Endodermal cell (in vitro differentiated cells): ENCODE results near the gene POLR2L. TPM values are rescaled to one million over a fixed set of nuclear protein-coding genes. Genes with fewer than 3 reads are reported as not detected.
A peak's percentile ranks its signal among the peaks of the same experiment; 100 is the strongest.

Source experiments
- DNase-seq: peaks from one replicate; pipeline ENCODE4 v3.0.0-alpha.2; 2017
- H3K27ac ChIP-seq: 2 replicates; pipeline ENCODE4 v1.5.1; 2013; ENCODE audit warnings: mild to moderate bottlenecking, low read depth, low read length, moderate library complexity
- H3K27me3 ChIP-seq: 2 replicates; pipeline ENCODE4 v1.6.1; 2013; ENCODE audit warnings: mild to moderate bottlenecking, low read length, moderate library complexity; ENCODE audit not compliant: insufficient read depth, control insufficient read depth, poor library complexity, severe bottlenecking
- H3K36me3 ChIP-seq: 2 replicates; pipeline ENCODE4 v1.7.0; 2013; ENCODE audit warnings: mild to moderate bottlenecking, low read length, moderate library complexity; ENCODE audit not compliant: control insufficient read depth, insufficient read depth
- H3K4me1 ChIP-seq: one replicate; pipeline ENCODE4 v1.7.0; 2013; ENCODE audit warnings: low read length; ENCODE audit not compliant: control insufficient read depth, insufficient read depth
- H3K4me3 ChIP-seq: 2 replicates; pipeline ENCODE4 v1.5.1; 2013; ENCODE audit warnings: mild to moderate bottlenecking, low read length, moderate library complexity
- H3K9ac ChIP-seq: 2 replicates; pipeline ENCODE4 v1.6.1; 2013; ENCODE audit warnings: mild to moderate bottlenecking, low read length, moderate library complexity; ENCODE audit not compliant: poor library complexity, severe bottlenecking; ENCODE audit errors: extremely low read depth
- H3K9me3 ChIP-seq: 2 replicates; pipeline ENCODE4 v1.6.1; 2013; ENCODE audit warnings: mild to moderate bottlenecking, low read length, moderate library complexity; ENCODE audit not compliant: control insufficient read depth
- H3K27ac Mint-ChIP-seq: 2 replicates; pipeline ENCODE4 v1.8.0; 2020; ENCODE audit warnings: mixed read lengths
- H3K27me3 Mint-ChIP-seq: 2 replicates; pipeline ENCODE4 v1.8.0; 2021; ENCODE audit warnings: mild to moderate bottlenecking, mixed read lengths; ENCODE audit not compliant: insufficient read depth
- H3K36me3 Mint-ChIP-seq: 2 replicates; pipeline ENCODE4 v1.8.0; 2020; ENCODE audit warnings: low read depth, mixed read lengths
- H3K4me1 Mint-ChIP-seq: 2 replicates; pipeline ENCODE4 v1.8.0; 2020; ENCODE audit warnings: mixed read lengths
- H3K4me3 Mint-ChIP-seq: 2 replicates; pipeline ENCODE4 v1.8.0; 2020; ENCODE audit warnings: mild to moderate bottlenecking, moderate library complexity, mixed read lengths
- H3K9me3 Mint-ChIP-seq: 2 replicates; pipeline ENCODE4 v1.8.0; 2020; ENCODE audit warnings: mild to moderate bottlenecking, mixed read lengths
- WGBS, 2 experiments: methylation state at CpG; one replicate each; pipeline versions ENCODE4 v1.1.5 to v1.1.7; 2013; ENCODE audit warnings: missing lambda C conversion rate in 2 of 2, mixed read lengths in 1 of 2; ENCODE audit not compliant: insufficient coverage in 1 of 2, insufficient read length in 1 of 2; 5-methylcytosine and 5-hydroxymethylcytosine counted together
- total RNA-seq, 2 donors: library from RNA; stranded (reverse); fragmentation: NEBNext Ultra II Directional in 1 of 2; extraction: Animal tissue kit (Norgen Biotek cat#: 25700) in 1 of 2; gene quantifications; 2 replicates in 1 of 2; 3 replicates in 1 of 2; pipeline ENCODE4 v1.2.1, GENCODE V29; 2021
- TF ChIP-seq, protein P1 (sequence below): fragments of 200-600 bp; sonication (generic); conservative IDR thresholded peaks from 2 replicates; pipeline ENCODE4 v1.5.0; 2021; ENCODE audit warnings: antibody characterized with exemption, mild to moderate bottlenecking

The POLR2L gene
- total RNA-seq, 2 donors from 2014 or later: 139 to 148 TPM

DNA sequence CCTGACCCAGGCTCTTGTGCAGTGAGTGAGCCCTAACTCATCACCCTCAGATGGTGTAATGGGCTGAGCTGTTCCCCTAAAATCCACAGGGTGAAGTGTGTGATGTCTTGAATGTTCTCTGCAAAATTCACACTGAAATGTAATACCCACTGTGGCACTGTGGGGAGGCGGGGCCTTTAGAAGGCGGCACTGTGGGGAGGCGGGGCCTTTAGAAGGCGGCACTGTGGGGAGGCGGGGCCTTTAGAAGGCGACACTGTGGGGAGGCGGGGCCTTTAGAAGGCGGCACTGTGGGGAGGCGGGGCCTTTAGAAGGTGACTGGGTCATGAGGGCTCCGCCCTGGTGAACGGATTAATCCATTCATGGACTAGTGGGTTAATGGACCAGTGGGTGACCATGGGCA is 35.2 kb upstream of the POLR2L start:
- peaks cover 18% of the 10 kb centered on the region for H3K36me3 ChIP-seq
- H3K4me3 Mint-ChIP-seq: no peak overlapping the region
- H3K36me3 Mint-ChIP-seq: peaks cover 57% of the 10 kb centered on the region
- H3K27me3 Mint-ChIP-seq: no peaks in the 10 kb centered on the region
- H3K27ac Mint-ChIP-seq: no peak overlapping the region
- H3K27ac ChIP-seq: no peak overlapping the region
- 88% methylated on average over 11 of the region's 11 CpGs; no CpG with 5 or more reads in 1 of the 2 experiments for WGBS, 2 experiments
- H3K9ac ChIP-seq: no peak overlapping the region
- no peak overlapping the region for H3K4me3 ChIP-seq
- TF ChIP-seq, protein P1, sequence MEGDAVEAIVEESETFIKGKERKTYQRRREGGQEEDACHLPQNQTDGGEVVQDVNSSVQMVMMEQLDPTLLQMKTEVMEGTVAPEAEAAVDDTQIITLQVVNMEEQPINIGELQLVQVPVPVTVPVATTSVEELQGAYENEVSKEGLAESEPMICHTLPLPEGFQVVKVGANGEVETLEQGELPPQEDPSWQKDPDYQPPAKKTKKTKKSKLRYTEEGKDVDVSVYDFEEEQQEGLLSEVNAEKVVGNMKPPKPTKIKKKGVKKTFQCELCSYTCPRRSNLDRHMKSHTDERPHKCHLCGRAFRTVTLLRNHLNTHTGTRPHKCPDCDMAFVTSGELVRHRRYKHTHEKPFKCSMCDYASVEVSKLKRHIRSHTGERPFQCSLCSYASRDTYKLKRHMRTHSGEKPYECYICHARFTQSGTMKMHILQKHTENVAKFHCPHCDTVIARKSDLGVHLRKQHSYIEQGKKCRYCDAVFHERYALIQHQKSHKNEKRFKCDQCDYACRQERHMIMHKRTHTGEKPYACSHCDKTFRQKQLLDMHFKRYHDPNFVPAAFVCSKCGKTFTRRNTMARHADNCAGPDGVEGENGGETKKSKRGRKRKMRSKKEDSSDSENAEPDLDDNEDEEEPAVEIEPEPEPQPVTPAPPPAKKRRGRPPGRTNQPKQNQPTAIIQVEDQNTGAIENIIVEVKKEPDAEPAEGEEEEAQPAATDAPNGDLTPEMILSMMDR: no peak
- H3K4me1 ChIP-seq: no peaks in the 10 kb centered on the region
- H3K9me3 Mint-ChIP-seq: no peaks in the 10 kb centered on the region
- peak; percentile 89 for DNase-seq
- no peaks in the 10 kb centered on the region for H3K4me1 Mint-ChIP-seq
- no peaks in the 10 kb centered on the region for H3K27me3 ChIP-seq
- no peaks in the 10 kb centered on the region for H3K9me3 ChIP-seq

DNA sequence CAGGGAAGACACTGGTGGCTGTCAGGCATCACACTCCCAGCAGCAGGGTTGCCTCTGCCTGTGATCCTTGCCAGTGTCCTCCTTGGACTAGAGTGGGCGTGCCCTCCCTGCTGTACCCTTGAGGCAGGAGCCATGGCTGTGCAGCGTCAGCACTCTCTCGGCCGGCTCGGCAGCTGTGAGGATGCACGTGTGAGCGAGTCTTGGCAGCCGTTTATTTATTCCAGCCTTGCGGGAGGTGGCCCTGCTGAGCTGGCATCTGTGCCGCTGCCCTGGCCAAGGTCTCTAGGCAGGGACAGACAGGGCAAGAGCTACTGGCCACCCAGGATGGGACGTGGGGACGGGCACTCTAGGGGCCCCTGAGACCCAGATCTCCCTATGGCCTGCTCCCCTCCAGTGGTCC is 34.2 kb upstream of the POLR2L start:
- WGBS, 2 experiments: 95 to 99% methylated on average over 7 to 12 of the region's 12 CpGs
- H3K27ac Mint-ChIP-seq: no peak overlapping the region
- H3K27me3 Mint-ChIP-seq: no peaks in the 10 kb centered on the region
- Histone ChIP-seq H3K9ac (no peak overlapping the region), H3K4me3 (no peak overlapping the region), H3K4me1 (no peaks in the 10 kb centered on the region), H3K27ac (no peak overlapping the region), H3K36me3 (peaks cover 16% of the 10 kb centered on the region), H3K9me3 (no peaks in the 10 kb centered on the region), H3K27me3 (no peaks in the 10 kb centered on the region)
- no peaks in the 10 kb centered on the region for H3K9me3 Mint-ChIP-seq
- DNase-seq: no peak
- TF ChIP-seq, protein P1: no peak
- peaks cover 48% of the 10 kb centered on the region for H3K36me3 Mint-ChIP-seq
- no peaks in the 10 kb centered on the region for H3K4me1 Mint-ChIP-seq
- H3K4me3 Mint-ChIP-seq: no peak overlapping the region

DNA sequence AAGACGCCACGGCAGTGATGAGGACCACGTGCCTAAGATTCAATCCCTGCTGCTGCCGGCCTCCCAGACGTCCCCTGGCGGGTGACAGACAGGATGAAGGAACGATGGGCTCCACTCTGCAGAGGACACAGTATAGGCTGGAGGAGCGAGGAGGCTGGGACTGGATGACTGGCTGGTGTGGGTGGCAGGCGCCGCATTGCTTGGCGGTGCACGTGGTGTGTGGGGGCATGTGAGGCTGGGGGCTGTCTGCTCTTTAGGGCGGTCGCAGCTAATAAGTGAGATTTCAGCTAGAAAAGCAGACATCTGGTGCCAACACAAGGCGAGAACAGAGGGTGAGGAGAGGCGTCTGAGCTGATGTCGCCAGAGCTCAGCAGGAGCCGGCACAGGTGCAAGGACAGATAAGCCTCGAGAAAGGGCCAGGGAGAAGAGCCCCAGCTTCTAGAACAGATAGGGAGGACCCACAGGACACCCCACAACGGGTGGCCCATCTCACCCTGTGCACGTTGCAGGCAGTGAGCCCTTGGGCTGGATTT is 33.5 kb upstream of the POLR2L start:
- Mint-ChIP-seq H3K4me3 (no peak overlapping the region), H3K4me1 (no peaks in the 10 kb centered on the region), H3K27ac (no peak overlapping the region), H3K9me3 (no peaks in the 10 kb centered on the region), H3K27me3 (no peaks in the 10 kb centered on the region), H3K36me3 (peaks cover 45% of the 10 kb centered on the region)
- no peak overlapping the region for H3K9ac ChIP-seq
- TF ChIP-seq, protein P1: no peak
- no peak for DNase-seq
- H3K27ac ChIP-seq: no peak overlapping the region
- no peak overlapping the region for H3K4me3 ChIP-seq
- WGBS, 2 experiments: 94 to 97% methylated on average over 21 of the region's 21 CpGs
- H3K36me3 ChIP-seq: peaks cover 13% of the 10 kb centered on the region
- H3K9me3 ChIP-seq: no peaks in the 10 kb centered on the region
- no peaks in the 10 kb centered on the region for H3K4me1 ChIP-seq
- H3K27me3 ChIP-seq: no peaks in the 10 kb centered on the region
